Suprapubic skin (tissue), 4 donors: Measurements from ENCODE around the gene LINS1. TPM values are rescaled to one million over a fixed set of nuclear protein-coding genes. Genes with fewer than 3 reads are reported as not detected.
A peak's percentile ranks its signal among the peaks of the same experiment; 100 is the strongest.

Source experiments
- DNase-seq, 2 donors: peaks; one replicate each; pipeline ENCODE4 v3.0.0-alpha.2; 2019; ENCODE audit warnings: low spot score in 2 of 2
- H3K27ac ChIP-seq: fragments of 200-600 bp; sonication (generic); one replicate; pipeline ENCODE4 v1.5.1; 2019
- H3K27me3 ChIP-seq: fragments of 200-600 bp; sonication (generic); one replicate; pipeline ENCODE4 v1.5.1; 2019
- H3K36me3 ChIP-seq: fragments of 200-600 bp; sonication (generic); one replicate; pipeline ENCODE4 v1.5.1; 2019
- H3K4me1 ChIP-seq: fragments of 200-600 bp; sonication (generic); one replicate; pipeline ENCODE4 v1.5.1; 2019
- H3K4me3 ChIP-seq: fragments of 200-600 bp; sonication (generic); one replicate; pipeline ENCODE4 v1.5.1; 2019; ENCODE audit warnings: mild to moderate bottlenecking
- H3K9me3 ChIP-seq: fragments of 200-600 bp; sonication (generic); one replicate; pipeline ENCODE4 v1.5.1; 2019
- EP300 ChIP-seq: sonication (generic); formaldehyde crosslinking; IDR thresholded peaks from one replicate; pipeline ENCODE4 v1.6.1; 2017; ENCODE audit warnings: antibody characterized with exemption
- POLR2A ChIP-seq, 2 donors: fragments of 450-650 bp; IDR thresholded peaks; one replicate each; pipeline ENCODE4 v1.6.1; 2017; ENCODE audit warnings: antibody characterized with exemption in 2 of 2, mild to moderate bottlenecking in 2 of 2, moderate library complexity in 2 of 2
- POLR2AphosphoS5 ChIP-seq, 3 donors: sonication (generic); formaldehyde crosslinking; IDR thresholded peaks; one replicate each; pipeline ENCODE4 v1.6.1; 2017; ENCODE audit warnings: antibody characterized with exemption in 3 of 3
- WGBS: methylation state at CpG from one replicate; pipeline ENCODE4 v1.1.5; 2018; 5-methylcytosine and 5-hydroxymethylcytosine counted together
- total RNA-seq, 4 donors: library from RNA; depleted of rRNA; stranded (reverse); fragments of >200 nt; gene quantifications; one replicate each; pipeline ENCODE4 v1.1.0, GENCODE V29; 2016
- TF ChIP-seq, protein P1 (sequence below), 2 donors: fragments of 200-600 bp in 1 of 2; fragments of 450-650 bp in 1 of 2; sonication (generic) in 1 of 2; IDR thresholded peaks; one replicate each; pipeline ENCODE4 v1.5.1; 2016 to 2019; ENCODE audit warnings: antibody characterized with exemption in 2 of 2, mild to moderate bottlenecking in 1 of 2, moderate library complexity in 1 of 2

The LINS1 gene
- total RNA-seq, 4 donors from 2014 or later = 17.6 to 25.2 (median 20.7) TPM

DNA sequence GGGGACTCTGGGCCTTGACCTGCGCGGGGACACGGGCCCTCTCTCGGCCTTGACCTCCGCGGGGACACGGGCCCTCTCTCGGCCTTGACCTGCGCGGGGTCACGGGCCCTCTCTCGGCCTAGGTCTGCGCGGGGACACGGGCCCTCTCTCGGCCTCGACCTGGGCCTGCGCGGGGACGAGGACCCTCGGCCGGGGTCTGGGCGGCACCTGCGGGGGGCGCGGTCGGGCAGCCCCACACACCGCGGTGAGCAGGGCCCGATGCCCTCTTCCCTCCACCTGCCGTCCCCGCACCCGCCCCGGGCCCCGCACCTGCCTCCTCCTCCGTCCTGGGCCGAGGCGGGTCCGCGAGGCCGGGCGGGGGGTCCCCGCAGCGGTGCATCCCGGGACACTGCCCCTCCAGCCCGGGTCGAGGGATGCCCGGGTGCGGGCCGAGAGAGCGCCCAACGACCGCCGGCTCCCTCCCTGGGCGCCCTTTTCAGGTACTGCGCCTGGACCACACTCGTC lies 57.6 kb downstream of the LINS1 start:
- no peak overlapping the region for H3K27ac ChIP-seq
- WGBS = 60% methylated on average over 10 of the region's 57 CpGs
- peaks cover 11% of the 10 kb centered on the region for H3K27me3 ChIP-seq
- no peak for DNase-seq
- TF ChIP-seq POLR2AphosphoS5 (IDR thresholded peaks at IDR 0.05) = no peak
- no peak for TF ChIP-seq POLR2A (IDR thresholded peaks at IDR 0.05)
- TF ChIP-seq EP300 = no peak
- TF ChIP-seq, protein P1, sequence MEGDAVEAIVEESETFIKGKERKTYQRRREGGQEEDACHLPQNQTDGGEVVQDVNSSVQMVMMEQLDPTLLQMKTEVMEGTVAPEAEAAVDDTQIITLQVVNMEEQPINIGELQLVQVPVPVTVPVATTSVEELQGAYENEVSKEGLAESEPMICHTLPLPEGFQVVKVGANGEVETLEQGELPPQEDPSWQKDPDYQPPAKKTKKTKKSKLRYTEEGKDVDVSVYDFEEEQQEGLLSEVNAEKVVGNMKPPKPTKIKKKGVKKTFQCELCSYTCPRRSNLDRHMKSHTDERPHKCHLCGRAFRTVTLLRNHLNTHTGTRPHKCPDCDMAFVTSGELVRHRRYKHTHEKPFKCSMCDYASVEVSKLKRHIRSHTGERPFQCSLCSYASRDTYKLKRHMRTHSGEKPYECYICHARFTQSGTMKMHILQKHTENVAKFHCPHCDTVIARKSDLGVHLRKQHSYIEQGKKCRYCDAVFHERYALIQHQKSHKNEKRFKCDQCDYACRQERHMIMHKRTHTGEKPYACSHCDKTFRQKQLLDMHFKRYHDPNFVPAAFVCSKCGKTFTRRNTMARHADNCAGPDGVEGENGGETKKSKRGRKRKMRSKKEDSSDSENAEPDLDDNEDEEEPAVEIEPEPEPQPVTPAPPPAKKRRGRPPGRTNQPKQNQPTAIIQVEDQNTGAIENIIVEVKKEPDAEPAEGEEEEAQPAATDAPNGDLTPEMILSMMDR (IDR thresholded peaks at IDR 0.05) = no peak
- no peaks in the 10 kb centered on the region for H3K36me3 ChIP-seq
- H3K4me3 ChIP-seq = no peak overlapping the region
- peaks cover 7% of the 10 kb centered on the region for H3K4me1 ChIP-seq
- H3K9me3 ChIP-seq = no peaks in the 10 kb centered on the region

DNA sequence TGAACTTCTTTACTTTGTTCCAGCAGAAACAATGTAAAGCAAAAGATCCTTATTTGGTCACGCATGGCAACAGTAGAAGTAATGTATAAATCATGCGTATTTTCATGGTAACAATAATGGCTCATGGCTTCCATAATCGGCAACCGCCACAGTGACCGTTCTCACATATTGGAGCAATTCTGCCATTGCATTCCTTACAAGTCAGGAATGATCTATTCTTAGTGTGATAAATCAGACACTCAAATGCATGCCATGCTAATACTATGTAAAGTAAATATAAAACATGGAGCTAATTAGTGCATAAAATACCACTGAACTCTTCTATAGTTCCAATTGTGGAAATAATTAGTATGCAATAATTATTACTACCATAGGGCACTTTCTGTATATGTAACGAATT lies 59.7 kb downstream of the LINS1 start:
- no peaks in the 10 kb centered on the region for H3K36me3 ChIP-seq
- no peaks in the 10 kb centered on the region for H3K9me3 ChIP-seq
- DNase-seq = no peak
- TF ChIP-seq POLR2A (IDR thresholded peaks at IDR 0.05) = no peak
- TF ChIP-seq POLR2AphosphoS5 (IDR thresholded peaks at IDR 0.05) = no peak
- TF ChIP-seq, protein P1 (IDR thresholded peaks at IDR 0.05) = no peak
- TF ChIP-seq EP300 = no peak
- H3K4me3 ChIP-seq = no peak overlapping the region
- peaks cover 11% of the 10 kb centered on the region for H3K27me3 ChIP-seq
- peaks cover 11% of the 10 kb centered on the region for H3K4me1 ChIP-seq
- WGBS = 89% methylated on average over 6 of the region's 6 CpGs
- no peak overlapping the region for H3K27ac ChIP-seq

DNA sequence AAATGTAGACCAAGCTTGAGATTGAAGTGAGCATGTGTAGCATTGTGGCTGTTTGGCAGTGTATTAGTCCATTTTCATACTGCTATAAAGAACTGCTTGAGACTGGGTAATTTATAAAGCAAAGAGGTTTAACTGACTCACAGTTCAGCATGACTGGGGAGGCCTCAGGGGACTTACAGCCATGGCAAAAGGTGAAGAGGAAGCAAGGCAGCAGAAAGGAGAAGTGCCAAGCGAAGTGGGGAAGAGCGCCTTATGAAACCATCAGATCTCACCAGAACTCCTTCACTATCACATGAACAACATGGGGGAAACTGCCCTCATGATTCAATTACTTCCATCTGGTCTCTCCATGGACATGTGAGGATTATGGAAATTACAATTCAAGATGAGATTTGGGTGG lies 64.7 kb downstream of the LINS1 start:
- H3K9me3 ChIP-seq = no peaks in the 10 kb centered on the region
- H3K27me3 ChIP-seq = no peaks in the 10 kb centered on the region
- no peak for TF ChIP-seq POLR2AphosphoS5 (IDR thresholded peaks at IDR 0.05)
- no peak for TF ChIP-seq POLR2A (IDR thresholded peaks at IDR 0.05)
- no peak for TF ChIP-seq EP300
- TF ChIP-seq, protein P1 (IDR thresholded peaks at IDR 0.05) = no peak
- peak overlapping the region; percentile 45 for H3K27ac ChIP-seq
- no peak for DNase-seq
- 43% methylated on average over 2 of the region's 2 CpGs for WGBS
- no peaks in the 10 kb centered on the region for H3K36me3 ChIP-seq
- H3K4me3 ChIP-seq = no peak overlapping the region
- peaks cover 11% of the 10 kb centered on the region for H3K4me1 ChIP-seq

DNA sequence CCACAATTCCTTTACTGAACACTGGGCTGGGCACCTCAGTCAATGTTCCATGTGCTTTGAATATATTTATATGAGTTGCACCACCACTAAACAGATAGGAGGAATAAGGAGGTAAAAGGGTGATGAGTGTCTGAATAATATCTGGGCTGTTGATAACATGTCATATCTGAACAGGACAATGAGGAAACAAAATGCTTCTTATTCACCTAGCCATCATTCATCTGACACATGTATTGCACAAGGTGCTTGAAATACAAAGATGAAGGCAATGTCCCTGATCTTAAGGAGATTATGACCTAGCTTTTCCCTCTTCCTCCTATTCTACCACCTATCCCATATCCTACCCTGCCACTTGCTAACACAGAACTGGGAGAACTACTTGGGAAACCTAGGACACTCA lies 65.3 kb downstream of the LINS1 start:
- H3K9me3 ChIP-seq = no peaks in the 10 kb centered on the region
- H3K27ac ChIP-seq = peak overlapping the region; percentile 45
- peaks cover 13% of the 10 kb centered on the region for H3K4me1 ChIP-seq

DNA sequence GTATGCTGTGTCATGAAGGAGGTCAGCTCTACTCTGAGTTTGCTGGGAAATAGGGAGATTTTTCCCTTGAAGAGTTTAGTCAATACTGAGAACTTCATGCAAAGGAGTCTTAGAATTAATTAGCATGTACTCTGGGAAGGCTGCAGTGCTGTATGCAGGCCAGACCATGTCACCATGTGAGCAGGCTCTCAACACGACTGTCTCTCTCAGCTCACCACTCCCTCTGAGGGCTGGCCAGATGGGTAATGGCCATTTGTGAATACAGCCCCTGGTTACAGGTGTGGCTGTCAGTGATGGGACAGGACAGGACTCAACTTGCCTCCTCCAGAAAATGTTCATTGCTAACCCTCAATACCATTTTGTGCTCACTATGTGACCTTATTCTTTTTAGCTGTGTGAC lies 68.1 kb downstream of the LINS1 start:
- Histone ChIP-seq H3K27me3 (no peaks in the 10 kb centered on the region), H3K4me3 (no peak overlapping the region), H3K9me3 (no peaks in the 10 kb centered on the region), H3K27ac (no peak overlapping the region), H3K4me1 (peaks cover 11% of the 10 kb centered on the region), H3K36me3 (no peaks in the 10 kb centered on the region)
- TF ChIP-seq EP300 (no peak), POLR2A (IDR thresholded peaks at IDR 0.05) (no peak), POLR2AphosphoS5 (IDR thresholded peaks at IDR 0.05) (no peak)
- TF ChIP-seq, protein P1 (IDR thresholded peaks at IDR 0.05) = no peak
- no peak for DNase-seq
- 33% methylated on average over 1 of the region's 1 CpG for WGBS

More for the DNA sequence above, 65.3 kb downstream of the LINS1 start:
- no peaks in the 10 kb centered on the region for H3K27me3 ChIP-seq
- H3K36me3 ChIP-seq = no peaks in the 10 kb centered on the region
- no peak overlapping the region for H3K4me3 ChIP-seq
- TF ChIP-seq POLR2AphosphoS5 (IDR thresholded peaks at IDR 0.05) = no peak
- DNase-seq = no peak

DNA sequence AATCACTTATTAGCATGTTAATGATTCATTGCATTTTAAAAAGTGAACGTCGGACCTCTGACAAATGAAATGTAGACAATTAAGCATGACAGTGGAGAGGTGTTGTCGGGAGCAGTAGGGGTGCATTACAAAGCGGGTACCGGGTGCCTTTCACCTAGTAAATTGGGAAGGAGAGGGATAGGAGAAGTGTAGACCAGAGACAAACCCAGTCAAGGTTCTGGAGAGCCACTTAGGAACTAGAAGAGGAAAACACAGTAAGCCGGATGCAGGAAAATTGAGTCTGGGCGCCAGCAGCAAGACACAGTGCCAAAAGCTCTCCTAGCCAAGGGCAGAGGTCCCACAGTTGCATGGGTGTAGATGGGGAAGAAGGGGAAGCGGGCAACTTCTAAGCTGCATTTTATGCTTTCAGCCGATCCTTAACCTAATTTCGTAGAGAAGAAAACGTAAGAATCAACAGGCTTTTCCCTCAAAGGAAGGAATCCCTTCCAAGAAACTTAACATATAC lies 70.1 kb downstream of the LINS1 start:
- TF ChIP-seq EP300 (no peak), POLR2A (IDR thresholded peaks at IDR 0.05) (no peak), POLR2AphosphoS5 (IDR thresholded peaks at IDR 0.05) (no peak)
- TF ChIP-seq, protein P1 (IDR thresholded peaks at IDR 0.05) = no peak
- Histone ChIP-seq H3K4me1 (peaks cover 14% of the 10 kb centered on the region), H3K4me3 (no peak overlapping the region), H3K36me3 (no peaks in the 10 kb centered on the region), H3K27me3 (no peaks in the 10 kb centered on the region), H3K9me3 (no peaks in the 10 kb centered on the region), H3K27ac (no peak overlapping the region)
- 48% methylated on average over 11 of the region's 11 CpGs for WGBS
- DNase-seq = no peak
